H54 (cell line): Measurements from ENCODE around the gene IHH.

Source experiments
- DNase-seq: peaks from one replicate; pipeline ENCODE4 v3.0.0; 2011; ENCODE audit warnings: low spot score, mixed read lengths; ENCODE audit not compliant: insufficient read length
- FAIRE-seq: peaks from 3 replicates; lab custom pipeline; 2011; peaks lifted over from hg19 to GRCh38; lab: Jason Lieb, UNC
- POLR2A ChIP-seq: IDR thresholded peaks from 2 replicates; pipeline ENCODE4 v1.6.1; 2011; ENCODE audit warnings: low read depth, mild to moderate bottlenecking, low read length

Gene IHH

DNA sequence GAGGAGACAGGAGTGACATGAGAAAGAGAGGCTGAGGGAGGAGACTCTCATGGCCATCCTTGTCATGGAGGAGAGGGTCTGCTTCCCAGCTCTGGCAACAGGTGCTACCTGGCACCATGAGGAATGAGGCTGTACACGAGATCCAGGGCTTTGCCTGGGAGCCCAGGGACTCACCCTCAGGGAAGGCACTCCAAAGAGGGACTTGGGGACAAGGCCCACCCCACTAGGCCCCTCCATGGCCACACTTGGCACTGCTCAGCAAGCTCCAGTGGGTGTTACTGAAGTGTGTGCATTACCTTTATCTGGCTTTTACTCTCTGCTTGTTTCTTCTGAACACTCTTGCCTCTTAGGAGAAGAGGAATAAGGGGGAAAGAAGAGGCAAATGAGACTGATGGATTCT, 22.1 kb downstream of the IHH start:
- DNase-seq (no peak), FAIRE-seq (no peak)
- no peak for TF ChIP-seq POLR2A

DNA sequence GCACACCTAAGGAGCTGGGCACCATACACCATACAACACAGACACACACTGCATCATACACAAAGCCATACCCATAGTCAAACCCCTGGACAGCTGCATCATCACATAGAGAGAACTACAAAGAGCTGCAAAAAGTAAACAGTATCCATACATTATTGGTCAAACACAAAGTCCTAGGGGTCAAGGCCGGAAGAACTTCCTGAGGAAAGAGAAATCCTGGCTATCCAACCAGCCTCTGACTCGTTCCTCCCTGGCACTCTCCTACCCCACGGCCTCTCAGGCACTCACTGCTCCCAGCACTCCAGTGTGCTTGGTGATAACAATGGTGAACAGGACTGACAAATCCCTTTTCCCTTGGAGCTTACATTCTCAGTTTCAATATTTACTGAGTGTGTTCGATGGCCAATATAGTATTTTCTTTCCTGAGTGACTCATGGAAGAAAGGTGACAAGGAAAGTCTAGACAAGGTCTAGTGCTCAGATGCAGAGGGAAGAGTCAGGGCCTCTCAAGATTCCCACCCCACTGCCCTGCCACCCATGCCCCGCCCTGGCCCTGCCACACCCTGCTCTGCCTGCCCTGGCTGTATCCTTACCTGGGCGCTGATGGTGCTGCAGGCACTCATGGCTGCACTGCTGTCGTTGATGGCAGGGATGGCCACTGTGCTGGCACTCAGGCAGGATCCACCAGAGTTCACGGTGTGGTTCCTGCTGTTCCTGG, 22.8 kb downstream of the IHH start:
- FAIRE-seq (no peak), DNase-seq (no peak)
- no peak for TF ChIP-seq POLR2A

DNA sequence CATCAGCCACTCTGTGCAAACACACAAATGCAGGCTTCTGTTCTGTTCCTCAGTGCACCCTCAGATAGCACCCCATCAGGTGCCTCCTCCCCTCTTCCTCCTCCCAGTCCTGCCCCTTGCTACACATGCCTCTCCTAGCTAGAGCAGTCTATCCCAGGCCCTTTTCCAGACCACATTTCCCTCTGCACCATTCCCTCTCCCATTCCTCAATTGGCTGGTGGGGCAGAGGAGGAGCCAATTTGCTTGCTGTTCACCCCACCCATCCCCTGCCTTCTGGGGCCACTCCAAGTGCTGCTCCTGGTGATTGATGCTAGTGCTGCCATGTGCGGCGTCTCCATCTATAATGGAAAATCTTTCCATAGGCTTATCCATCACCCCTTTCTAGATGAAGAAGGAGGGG, 24.8 kb downstream of the IHH start:
- DNase-seq (no peak), FAIRE-seq (no peak)

DNA sequence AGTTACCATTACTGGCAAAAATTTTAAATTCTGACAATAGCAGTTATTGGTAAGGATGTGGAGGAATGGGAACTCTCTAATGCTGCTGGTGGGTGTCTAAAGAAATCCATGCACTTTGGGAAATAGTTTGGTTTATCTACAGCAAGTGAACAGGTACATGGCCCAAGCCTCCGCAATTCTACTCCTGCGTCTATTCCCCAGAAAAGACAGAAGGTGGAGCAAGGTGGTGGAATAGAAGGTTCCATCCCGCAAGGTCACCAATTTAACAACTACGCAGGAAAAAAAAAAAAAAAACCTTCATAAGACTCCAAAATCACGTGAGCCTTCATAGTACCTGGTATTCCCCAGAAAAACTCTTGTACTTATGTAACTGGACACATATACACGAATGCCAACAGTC, 25.9 kb downstream of the IHH start:
- no peak for FAIRE-seq
- no peak for TF ChIP-seq POLR2A
- no peak for DNase-seq

More for the DNA sequence above, 24.8 kb downstream of the IHH start:
- no peak for TF ChIP-seq POLR2A

DNA sequence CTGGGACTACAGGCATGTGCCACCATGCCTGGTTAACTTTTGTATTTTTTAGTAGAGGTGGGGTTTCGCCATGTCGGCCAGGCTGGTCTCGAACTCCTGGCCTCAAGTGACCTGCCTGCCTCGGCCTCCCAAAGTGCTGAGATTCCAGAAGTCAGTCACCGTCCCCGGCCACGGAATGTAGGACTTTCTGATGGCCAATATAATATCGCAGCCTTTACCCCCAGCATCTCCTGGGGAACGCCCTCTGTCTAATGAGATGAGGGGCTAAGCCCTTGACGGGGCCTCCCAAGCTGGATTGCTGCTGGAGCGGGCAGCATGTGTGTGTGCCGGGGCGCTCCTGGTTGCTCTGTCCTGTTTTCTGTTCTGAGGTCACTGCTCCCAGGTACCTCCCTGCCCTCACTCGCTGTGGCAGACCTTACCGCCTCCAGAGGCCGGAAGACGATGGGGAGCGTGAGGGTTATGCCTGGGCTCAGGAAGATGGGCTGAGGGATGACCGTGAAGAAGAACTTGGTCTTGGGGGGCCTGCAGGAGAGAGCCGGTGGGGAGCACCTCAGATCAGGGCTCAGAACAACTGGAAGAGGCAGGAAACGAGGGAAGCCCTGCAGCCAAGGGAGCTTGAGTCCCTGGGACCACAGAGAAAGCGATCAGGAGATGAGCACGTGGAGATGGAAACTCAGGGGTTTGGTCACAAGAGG, 28.5 kb downstream of the IHH start:
- no peak for DNase-seq

DNA sequence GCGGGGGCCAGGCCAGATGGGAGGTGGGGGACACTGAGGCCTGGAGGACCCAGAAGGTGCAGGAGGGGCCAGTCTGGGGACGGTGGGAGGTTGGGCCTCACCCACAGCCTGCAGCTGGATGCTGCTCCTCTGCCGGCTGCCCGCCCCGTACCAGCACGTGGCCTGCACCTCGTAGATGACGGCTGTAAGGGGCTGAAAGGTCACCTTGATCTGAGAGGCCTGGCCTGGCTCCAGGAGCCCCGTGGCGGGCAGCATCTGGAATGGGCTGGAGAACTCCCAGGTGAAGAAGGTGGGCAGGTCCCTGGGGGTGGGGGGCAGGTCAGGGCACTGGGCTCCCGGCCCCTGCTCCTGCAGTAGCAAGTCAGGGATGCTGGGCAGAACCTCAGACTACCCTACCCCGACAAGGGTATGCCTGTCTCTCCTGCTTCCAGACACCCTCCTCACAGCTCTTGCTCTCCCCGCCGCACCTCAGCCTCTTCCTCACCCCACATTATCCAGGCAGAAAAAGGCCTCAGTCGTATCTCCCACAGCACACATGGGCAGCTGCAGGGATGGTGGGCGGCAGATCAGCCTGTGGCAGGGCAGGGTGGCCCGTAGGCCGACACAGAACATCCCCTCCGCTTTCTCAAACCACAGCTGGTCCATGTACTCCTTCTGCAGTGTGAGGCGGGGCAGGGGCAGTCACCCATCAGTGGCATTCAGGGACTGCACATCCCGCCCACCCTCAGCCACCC, 29.5 kb downstream of the IHH start:
- DNase-seq (no peak), FAIRE-seq (no peak)
- no peak for TF ChIP-seq POLR2A

More for the DNA sequence above, 28.5 kb downstream of the IHH start:
- no peak for TF ChIP-seq POLR2A
- no peak for FAIRE-seq

DNA sequence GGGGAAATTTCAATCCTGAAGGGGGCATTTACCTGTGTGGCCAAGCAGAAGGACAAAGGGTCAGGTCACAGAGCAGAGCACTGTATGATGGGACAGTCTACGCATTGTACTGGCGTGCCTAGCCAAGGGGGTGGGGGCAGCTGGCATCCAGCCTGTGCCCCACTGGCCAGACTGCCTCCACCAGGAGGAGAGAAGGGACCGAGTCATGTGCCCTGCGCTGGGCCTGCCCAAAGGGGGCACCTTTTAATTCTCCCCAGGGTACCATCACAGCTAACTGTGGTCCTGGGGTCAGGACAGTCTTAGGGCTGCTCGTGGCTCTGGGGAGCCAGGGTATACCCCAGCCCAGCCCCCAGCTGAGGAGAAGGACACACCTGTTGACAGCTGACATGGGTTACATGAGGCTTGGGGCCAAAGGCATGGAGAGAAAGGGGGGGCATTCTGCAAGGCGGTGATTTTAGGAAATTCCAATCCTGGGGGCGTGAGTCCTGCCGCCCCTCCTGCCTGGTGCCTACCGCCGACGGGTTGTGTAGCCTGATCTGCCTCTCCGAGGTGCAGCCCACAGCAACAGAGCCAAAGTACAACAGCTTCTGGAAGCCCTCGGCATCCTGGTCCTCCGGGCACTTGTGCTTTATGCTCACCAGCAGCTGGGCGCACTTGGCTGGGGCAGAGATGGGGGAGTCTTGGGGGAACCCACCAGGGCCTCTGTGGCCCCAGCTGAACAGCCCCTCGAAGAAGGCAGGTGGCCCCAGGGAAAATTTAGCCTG, 30.4 kb downstream of the IHH start:
- no peak for TF ChIP-seq POLR2A
- DNase-seq (no peak), FAIRE-seq (no peak)

DNA sequence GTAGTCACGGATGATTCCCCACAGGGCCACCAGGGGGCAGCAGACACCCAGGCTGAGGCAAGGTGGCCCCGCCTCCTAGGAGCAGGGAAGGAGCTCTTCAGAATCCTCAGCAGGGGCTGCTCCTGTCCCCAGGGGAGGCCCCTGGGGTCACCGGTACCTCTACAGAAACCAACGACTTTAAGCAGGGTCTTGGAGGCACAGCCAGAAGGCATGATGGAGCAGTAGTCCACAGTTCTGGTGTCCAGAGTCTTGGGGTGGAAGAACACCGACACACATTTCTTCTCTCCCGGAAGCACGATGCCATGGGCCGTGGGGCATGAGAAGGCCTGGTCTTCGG, 30.9 kb downstream of the IHH start:
- peak; percentile 64 for FAIRE-seq
- TF ChIP-seq POLR2A: no peak
- DNase-seq: peak; percentile 84

DNA sequence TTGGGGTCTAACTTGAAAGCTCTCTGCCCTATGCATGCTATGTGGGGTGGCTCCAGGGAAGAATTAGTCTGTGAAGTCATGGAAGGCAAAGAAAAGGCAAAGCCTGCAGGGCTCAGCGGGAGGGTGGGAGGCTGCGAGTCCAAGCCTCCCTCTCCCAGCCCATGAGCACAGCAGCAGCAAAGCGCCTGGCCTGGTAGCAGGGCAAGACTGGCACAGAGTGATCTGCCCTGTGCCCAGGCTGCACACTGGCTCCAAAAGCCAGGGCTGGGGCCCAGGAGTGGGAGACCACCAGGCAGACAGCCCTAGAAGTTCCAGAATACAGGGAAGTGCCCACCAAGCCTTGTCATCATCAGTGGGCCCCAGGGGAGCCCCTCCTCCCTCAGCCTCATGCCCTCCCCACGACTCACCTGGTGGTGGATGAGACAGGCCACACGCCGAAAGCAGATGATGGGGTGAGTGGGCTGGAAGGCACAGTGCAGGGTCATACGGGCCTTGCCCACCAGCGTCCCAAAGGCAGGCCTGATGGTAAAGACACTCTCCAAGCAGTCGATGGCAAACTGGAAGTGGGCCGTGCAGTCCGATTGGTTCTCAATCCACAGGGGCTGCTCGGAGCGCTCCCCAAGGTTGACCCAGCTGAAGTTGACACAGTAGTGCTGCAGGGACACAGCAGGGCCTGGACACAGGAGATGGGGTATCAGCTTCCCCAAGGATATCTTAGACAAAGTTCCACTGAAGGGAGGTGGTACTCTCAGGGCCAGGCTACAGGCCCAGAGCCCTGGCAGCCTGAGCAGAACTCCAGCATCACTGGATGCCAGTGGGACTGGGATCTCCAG, 31.5 kb downstream of the IHH start:
- no peak for FAIRE-seq
- TF ChIP-seq POLR2A: no peak

DNA sequence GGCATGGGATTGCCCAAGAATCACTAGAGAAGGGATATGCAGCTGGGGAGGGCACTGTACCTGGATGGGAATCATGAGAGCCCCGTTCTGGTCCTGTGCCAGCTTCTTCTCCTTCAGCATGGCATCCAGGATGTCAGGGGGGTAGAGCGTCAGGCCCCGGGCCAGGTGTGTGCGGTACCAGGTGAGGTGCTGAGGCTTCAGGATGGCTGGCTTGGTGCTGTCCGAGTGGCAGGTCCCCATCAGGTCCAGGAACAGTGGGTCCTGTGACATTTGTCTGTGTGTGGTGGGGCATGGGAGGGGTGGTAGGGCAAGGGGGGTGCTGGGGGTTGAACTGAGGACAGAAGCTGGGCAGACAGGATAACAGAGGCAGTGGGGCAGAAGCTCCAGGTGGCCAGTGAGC, 32.6 kb downstream of the IHH start:
- FAIRE-seq (no peak), DNase-seq (no peak)
- no peak for TF ChIP-seq POLR2A

More for the DNA sequence above, 31.5 kb downstream of the IHH start:
- DNase-seq: no peak

DNA sequence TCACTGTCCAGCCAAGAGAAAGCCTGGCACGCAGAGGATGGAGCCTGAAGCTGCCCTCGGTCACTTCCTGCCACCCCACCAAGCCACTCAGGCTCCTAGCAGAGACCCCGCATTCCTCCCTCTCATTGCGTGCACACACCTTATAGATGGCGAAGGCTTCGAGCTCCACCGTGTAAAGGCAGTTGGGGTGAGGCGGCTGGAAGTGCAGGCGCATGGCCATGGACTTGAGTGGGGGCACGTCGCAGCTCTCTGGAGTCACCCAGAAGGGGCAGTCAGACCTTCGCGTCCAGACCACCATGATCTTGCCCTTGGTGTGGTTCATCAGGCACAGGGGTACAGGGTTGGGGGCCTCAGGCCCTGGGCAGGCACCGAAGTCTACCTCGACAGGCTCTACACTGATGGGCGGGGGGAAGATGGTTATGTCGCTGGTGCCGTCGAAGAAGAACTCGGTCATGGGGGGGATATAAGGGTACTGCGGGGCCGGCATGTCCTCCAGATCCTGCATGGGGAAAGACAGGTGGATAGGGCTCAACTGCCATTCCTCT, 33.1 kb downstream of the IHH start:
- DNase-seq (no peak), FAIRE-seq (no peak)
- no peak for TF ChIP-seq POLR2A

DNA sequence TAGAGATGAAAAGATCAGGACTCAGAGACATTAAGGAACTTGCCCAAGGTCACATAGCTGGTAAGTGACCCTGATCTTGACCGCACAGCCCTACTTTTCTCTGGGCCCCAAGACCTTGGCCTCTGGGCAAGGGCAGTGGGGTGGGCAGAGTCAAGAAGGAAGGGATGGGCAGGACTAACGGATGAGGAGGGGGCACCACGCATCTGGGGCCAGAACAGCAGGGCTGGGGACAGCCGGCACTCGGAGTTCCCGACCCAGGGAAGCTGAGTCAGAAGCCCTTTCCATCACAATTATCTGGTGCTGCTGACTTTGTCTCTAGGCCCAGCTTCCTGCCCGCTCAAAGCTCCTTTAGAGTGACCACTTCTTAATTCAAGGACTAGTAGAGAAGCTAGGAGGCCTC, 33.8 kb downstream of the IHH start:
- FAIRE-seq (no peak), DNase-seq (no peak)
- no peak for TF ChIP-seq POLR2A
